ENCODE measurements around the gene PRAMEF7.
"Not testable (repeated sequence)": the region's sequence is repeated elsewhere in the genome, so short reads cannot be mapped to it uniquely, and the experiment has no call there.

PRAMEF7 gene

GRCh38 chr1:12916310-12916709, at the start of gene PRAMEF7:
TSS of gene PRAMEF7 (plus strand) at chr1:12916610. CDS start at chr1:12917693, 1,083 bp downstream.
- not testable (repeated sequence) for TF ChIP-seq YY1 (IDR thresholded peaks at IDR 0.05; ENCODE audit: low read depth); USF1 (IDR thresholded peaks at IDR 0.05); REST (IDR thresholded peaks at IDR 0.05; ENCODE audit: low read depth)

- not testable (repeated sequence) for TF ChIP-seq TAF1, CREB1, RAD21 (IDR thresholded peaks at IDR 0.05; ENCODE audit: low read depth)
Measured at GRCh38 chr1:12886101-12886500, 30.3 kb upstream of the PRAMEF7 start, which contains the start of gene PRAMEF4. TSS of gene PRAMEF4 (minus strand) at chr1:12886201. CDS start at chr1:12883394, 2,807 bp downstream.

- TF ChIP-seq RAD21 (IDR thresholded peaks at IDR 0.05; ENCODE audit: low read depth); EP300 (IDR thresholded peaks at IDR 0.05; ENCODE audit: borderline replicate concordance); TAF1 (IDR thresholded peaks at IDR 0.05; ENCODE audit: low read depth): not testable (repeated sequence)
Measured at GRCh38 chr1:12898170-12898569, 18.2 kb upstream of the PRAMEF7 start, which contains the start of gene PRAMEF10. TSS of gene PRAMEF10 (minus strand) at chr1:12898270. CDS start at chr1:12895847, 2,423 bp downstream.

- not testable (repeated sequence) for TF ChIP-seq ZBTB7A (IDR thresholded peaks at IDR 0.05; ENCODE audit: low read depth); RAD21 (IDR thresholded peaks at IDR 0.05; ENCODE audit: low read depth); FOXM1 (IDR thresholded peaks at IDR 0.05; ENCODE audit: borderline replicate concordance, low read depth)
Measured at GRCh38 chr1:12947480-12947879, 31.1 kb downstream of the PRAMEF7 start, which contains the start of gene PRAMEF6. TSS of gene PRAMEF6 (minus strand) at chr1:12947580. CDS start at chr1:12942518, 5,062 bp downstream.
